ENCODE results near the gene CAMK2G.
"Not testable (repeated sequence)": the region's sequence is repeated elsewhere in the genome, so short reads cannot be mapped to it uniquely, and the experiment has no call there.

CAMK2G gene

DNA sequence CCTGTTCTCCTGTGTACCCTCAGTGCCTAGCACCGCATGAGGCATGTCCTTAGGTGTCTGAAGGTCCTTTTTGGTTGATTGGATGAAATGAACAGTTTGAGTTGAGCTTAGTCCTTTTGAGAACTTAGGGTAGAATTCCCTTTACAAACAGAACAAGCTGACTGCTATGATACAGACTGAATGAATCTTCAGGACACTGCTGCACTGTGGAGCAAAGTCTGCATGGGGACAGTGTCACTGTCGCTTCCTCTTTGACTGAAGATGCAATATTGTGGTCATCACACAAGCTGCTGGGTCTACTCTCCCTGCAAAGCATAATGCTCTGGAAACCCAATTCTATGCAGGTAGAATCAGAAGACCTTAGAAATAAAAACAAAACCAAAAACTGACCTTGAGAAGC, 28.0 kb upstream of the CAMK2G start:
- no peak for DNase-seq (ENCODE audit: low read depth)

DNA sequence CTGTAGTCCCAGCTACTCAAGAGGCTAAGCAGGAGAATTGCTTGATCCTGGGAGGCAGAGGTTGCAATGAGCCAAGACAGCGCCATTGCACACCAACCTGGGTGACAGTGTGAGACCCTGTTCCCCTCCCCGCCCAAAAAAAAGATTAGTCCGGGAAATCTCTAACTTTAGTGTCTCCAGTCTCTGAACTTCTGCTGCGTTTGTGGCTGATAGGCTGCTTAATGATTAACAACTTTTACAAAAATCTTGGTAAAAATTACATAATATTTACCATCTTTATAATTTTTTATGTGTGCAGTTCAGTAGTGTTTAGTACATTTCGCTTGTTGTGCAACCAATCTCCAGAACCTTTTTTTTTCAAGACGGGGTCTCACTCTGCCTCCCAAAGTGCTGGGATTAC, 26.9 kb upstream of the CAMK2G start:
- no peak for DNase-seq (ENCODE audit: low read depth)

DNA sequence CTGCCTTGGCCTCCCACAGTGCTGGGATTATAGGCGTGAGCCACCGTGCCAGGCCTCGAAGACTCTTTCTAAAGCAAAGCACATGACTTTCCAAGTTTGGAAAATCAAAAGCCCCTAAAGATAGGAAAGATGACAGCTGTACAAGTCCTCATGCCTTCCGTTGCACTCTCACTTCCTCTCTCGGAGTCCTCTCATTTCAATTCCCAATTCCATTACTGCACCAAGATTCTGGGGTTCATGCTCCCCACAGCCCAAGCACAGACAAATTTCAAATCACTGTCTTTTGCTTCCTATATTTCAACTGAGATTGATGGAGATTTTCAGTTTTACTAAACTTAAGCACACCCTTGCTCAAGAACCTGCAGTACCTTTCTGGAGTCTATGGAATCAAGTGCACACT, 25.7 kb upstream of the CAMK2G start:
- no peak for DNase-seq (ENCODE audit: low read depth)

DNA sequence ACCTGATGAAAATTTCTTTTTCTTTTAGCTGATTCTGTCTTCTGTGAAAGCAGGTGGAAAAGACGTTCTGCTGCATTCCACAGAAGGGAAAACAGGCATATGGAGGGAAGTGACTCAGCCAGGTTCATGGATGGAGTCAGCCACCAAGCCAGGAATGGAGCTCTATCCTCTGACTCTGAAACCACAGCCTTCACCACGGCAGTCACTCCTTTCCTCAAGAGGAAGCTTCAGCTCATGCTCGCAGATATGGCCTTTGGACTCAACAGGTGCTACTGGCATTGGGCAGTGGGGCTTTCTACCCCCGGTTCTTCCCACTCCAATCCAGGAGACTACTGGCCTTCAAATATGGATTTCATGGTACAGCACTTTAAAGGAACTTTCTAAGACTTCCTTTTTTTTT, 25.1 kb upstream of the CAMK2G start:
- no peak for DNase-seq (ENCODE audit: low read depth)

DNA sequence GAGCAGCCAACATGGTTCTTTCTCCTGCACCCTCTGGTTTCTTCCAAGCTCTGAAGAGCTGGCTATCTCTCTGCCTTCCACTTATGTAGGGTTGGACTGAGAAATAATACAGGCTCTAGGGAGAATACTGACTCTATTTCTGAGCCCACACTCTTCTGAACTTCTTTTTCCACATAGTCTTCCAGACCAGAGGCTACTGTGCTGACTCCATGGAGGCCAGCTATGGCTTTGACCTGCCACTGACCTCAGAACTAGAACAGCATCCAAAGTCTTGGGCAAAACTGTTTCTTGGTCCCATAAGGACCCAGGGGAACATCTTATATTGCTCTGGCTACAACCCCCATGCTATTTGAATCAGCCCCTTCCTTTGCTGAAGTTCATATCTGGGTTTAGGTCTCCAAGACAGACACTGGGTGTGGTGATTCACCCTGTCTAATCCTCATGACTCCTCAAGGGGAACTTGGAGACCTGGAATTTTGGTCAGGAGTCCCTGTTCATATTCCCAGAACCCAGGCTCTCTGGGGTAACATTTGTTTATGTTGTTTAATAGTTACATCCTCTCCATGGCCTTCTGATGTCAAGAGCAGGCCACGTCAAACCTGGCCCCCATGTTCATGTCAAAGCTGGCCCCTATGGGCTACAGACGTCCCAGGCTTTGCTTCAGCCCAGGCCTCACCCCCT, 24.5 kb upstream of the CAMK2G start:
- no peak for DNase-seq (ENCODE audit: low read depth)

DNA sequence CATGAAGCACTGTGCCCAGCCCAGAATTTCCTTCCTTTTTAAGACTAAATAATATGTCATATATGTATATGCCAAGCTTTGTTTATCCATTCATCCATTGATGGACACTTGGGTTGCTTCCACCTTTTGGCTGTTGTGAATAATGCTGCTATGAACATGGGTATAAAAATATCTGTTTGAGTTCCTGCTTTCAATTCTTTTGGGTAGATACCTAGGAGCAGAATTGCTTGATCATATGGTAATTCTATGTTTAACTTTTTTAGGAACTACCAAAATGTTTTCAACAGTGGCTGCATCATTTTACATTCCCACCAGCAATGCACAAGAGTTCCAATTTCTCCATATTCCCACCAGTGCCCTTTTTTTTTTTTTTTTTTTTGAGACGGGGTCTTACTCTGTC, 23.3 kb upstream of the CAMK2G start:
- no peak for DNase-seq (ENCODE audit: low read depth)

DNA sequence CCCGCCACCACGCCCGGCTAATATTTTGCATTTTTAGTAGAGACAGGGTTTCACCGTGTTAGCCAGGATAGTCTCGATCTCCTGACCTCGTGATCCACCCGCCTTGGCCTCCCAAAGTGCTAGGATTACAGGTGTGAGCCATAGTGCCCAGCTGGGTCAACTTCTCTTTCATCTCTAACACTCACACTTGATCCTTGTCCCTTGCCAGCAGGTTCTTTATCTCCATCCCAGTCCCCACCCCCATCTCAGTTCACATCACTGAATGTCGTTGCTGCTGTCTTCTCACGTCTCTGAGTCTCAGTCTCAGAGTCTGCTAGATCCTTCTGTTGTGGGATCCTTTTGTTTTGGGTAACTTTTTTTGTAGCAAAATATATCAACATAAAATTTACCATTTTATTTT, 21.0 kb upstream of the CAMK2G start:
- DNase-seq (ENCODE audit: low read depth), result not testable (repeated sequence)

DNA sequence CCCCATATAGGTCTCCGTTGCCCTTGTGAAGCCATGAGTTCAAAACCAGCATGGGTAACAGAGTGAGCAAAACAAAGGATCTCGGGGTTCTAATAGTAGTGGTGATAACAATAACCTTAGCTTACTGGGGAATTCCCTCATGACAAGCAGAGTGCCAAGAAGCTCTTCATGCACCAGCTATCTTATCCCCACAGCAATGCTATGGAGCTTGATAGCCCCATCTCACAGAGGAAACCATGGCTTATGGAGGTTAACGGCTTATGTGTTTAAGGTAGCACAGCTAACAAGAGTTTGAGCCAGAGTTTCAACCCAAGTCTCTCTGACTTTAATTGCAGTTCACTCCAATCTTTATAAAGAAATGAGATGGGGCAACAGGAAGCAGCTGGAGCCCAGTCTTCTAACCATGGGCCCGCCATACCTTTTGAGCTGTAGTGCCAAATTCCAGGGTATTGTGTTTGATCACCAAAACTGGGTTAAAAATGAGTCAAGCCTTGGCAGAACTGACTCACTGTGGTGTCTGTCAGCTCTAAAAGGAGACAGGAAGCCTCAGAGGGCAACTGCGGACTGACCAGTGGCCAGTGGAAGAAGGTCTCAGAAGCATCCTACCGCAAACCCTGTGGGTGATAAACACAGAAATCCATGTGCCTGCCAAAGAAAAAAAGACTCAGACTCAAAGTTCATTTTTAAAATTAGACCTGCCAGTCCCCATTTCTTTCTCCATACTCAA, 20.1 kb upstream of the CAMK2G start:
- DNase-seq (ENCODE audit: low read depth), result no peak

DNA sequence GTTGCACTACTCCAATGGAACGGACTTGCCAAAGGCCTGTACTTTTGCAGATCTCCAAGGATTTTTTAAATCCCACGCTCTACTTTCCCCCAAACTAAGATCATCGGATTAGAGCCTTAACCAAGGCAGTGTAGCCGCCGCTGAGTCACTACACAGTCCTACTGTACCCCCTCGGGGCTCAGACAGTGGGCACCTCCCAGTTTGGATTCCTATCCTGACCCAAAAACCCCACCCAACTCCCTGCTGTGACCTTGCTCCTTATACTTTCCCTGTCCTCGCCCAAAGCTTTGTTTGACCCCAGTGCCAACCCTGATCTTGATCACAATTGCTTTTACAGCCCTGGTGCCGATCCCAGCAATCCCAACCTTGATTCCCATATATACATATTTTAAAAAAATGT, 19.1 kb upstream of the CAMK2G start:
- DNase-seq (ENCODE audit: low read depth), result no peak

DNA sequence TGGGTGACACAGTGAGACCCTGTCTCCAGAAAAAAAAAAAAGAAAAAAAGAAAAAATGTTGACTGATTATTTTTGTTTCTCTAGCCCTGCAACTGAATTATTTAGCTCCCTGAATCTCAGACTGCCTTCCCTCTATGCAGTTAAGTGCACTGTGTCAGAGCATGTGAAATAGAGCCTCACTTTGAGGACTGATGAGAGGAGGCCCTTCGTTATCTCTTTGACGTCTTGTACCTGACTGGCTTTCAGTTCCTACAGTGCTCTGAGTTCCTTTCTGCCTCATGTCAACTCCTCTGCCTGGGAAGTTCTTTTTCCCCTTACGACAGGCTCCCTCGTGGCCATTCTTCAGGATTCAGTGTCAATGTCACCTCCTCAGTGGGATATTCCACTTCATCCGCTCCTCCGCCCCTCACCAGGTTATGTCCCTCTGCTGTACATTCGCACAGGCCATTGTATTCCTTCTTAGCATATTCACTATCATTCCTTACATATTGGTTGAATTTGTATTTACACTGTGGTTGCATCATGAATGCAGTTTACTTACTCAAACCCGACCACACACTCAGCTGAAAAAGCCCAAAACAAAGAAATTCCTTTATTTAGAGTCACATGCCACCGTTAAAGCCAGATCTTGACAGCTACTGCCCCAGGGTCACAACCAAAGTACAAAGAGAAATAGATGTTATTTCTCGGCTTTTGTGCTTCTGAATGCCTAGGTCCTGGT, 18.1 kb upstream of the CAMK2G start:
- peak; percentile 65 for DNase-seq (ENCODE audit: low read depth)

DNA sequence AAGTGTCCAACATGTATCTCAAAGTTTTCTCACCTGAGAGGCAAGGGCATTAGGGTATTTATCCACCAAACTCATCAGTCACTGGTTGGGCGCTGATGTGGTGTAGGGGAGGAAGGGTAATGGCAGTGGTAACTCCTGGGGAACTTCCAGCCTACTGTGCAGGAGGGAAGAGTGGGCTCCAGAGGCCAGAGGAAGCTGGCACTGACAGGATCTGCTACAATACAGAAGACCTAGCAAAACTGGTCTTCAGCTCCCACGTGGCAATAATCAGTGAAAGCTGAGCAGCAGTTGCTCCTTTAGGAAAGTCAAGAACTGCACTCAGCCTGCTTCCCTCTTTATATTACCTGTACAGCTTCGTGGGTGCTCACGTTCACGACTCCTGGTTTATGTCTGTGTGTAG, 17.2 kb upstream of the CAMK2G start:
- no peak for DNase-seq (ENCODE audit: low read depth)

DNA sequence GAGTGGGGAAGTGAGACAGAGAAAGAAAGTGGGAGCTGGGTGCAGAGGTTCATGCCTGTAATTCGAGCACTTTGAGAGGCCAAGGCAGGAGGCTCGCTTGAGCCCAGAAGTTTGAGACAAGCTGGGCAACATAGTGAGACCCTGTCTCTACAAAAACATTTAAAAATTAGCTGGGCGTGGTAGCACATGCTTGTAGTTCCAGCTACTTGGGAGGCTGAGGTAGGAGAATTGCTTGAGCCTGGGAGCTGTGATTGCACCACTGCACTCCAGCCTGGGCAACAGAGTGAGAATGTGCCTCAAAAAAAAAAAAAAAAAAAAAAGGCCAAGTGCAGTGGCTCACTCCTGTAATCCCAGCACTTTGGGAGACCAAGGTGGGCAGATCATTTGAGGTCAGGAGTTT, 16.5 kb upstream of the CAMK2G start:
- DNase-seq (ENCODE audit: low read depth), result not testable (repeated sequence)

DNA sequence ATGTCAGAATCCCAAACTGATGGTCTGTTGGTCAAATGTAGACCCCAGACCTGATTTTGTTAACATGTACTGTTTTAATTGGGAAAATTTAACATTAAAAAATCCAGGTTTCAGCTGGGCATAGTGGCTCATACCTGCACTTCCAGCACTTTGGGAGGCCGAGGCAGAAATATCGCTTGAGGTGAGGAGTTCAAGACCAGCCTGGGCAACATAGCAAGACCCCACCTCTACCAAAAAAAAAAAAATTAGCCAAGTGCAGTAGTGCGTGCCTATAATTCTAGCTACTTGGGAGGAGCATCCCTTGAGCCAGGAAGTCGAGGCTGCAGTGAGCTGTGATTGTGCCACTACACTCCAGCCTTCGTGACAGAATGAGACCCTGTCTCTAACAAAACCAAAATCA, 15.9 kb upstream of the CAMK2G start:
- no peak for DNase-seq (ENCODE audit: low read depth)

DNA sequence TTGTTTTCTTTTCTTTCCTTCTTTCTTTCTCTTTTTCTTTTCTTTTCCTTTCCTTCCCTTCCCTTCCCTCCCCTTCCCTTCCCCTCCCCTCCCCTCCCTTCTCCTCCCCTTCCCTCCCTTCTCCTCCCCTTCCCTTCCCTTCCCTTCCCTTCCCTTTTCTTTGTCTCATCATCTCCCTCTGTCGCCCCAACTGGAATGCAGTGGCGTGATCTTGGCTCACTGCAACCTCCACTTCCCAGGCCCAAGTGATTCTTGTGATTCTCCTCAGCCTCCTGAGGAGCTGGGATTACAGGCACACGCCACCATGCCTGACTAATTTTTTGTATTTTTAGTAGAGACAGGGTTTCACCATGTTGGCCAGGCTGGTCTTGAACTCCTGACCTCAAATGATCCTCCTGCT, 15.1 kb upstream of the CAMK2G start:
- not testable (repeated sequence) for DNase-seq (ENCODE audit: low read depth)

DNA sequence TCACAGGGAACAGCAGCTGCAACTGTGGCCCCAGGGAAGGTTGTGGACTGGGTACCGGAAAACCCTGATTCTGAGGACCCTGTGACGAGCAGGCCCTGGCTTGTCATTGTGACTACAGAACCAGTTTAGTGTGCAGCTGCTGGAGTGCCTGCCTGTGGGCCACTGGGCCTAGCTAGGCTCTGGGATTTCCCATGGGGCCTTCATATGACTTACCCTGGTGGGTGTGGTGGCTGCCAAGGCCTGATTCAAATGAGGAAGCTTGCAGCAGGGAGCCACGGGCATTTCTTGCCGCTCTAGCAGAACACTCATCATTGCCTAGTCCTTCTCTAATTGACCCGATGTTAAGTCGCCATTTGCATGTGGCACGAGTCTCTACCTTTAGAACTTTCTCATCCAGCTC, 14.7 kb upstream of the CAMK2G start:
- peak; percentile 48 for DNase-seq (ENCODE audit: low read depth)

DNA sequence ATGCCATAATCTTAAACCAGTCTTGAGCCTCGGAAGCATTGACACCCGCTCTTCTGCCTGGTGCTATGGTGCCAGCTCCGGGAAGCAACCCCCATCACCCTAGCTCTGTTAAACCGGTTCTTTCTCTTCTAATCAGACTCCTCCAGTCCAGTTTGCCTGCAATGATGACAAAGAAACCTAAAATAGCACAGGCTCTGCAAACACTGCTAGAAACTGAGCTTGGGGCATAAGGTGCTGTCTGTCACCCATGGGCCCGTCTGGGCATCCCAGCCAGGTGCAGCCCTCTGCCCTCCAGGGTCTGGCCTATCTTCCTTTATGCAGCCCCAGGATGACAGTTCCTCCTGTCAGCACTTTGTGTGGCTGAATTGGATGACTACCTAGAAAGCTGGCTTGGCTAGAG, 14.2 kb upstream of the CAMK2G start:
- DNase-seq (ENCODE audit: low read depth), result no peak

DNA sequence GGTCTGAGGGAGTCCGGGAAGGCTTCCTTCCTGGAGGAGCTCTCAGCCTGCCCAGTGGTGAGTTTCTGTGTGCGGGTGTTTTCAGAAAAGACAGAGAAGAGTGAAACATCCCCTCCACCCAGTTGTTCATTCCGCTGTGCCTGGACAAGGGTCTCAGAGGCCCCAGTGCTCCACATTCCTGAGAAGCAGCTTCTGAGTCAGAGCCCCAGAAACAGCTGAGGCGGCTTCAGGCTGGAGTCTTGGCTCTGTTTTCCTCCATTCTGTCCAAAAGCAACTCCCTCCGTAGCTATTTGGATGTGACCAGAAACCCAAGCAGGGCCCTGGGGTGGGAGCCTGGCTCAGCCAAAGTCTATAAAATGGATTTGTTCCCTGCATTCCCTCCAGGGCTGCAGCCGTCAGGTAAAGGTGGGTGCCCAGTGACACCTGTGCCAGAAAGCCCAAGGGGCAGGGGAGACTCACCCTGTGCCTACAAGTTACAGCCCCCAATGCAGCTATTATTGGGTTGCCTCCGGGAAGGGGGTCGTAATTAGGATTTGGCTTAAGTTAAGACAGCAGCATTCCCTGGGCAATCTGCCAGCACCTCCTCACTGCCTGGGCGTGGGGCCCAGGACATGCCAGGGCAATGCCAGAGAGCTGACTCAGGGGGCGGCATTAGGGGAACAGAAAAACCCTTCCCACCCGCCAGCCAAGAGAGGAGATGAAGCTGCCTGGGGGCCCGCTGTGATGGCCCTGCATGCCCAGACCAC, 13.1 kb upstream of the CAMK2G start:
- DNase-seq (ENCODE audit: low read depth), result peak; percentile 96

DNA sequence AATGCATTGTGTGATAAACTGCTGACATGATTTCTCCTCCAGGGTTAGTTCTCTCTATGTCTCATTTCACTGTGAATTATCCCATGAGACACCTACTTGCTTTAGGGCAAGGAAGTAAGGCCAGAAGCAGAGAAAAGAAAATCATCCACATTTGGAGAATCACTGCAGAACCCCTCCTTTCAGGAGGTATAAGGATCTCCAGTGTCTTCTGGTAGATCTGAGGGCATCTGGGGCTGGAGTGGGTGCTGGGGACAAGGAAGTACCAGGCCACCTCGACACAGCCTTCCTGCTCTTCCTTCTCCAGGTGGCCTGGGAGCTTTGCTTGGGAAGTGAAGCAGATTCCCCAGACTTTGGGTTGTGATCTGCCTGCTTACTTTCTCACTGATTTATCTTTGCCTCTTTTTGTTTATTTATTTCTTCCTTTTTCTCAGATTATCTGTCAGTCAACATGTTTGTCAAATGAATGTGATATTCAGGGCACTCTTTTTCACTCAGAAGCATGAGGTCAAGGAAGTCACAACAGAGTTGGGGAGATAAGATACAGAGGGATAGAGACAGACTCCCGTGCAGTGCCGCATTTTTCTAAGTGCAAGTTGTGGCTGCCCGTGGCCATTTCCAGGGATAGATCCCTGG, 12.4 kb upstream of the CAMK2G start:
- DNase-seq (ENCODE audit: low read depth), result no peak

DNA sequence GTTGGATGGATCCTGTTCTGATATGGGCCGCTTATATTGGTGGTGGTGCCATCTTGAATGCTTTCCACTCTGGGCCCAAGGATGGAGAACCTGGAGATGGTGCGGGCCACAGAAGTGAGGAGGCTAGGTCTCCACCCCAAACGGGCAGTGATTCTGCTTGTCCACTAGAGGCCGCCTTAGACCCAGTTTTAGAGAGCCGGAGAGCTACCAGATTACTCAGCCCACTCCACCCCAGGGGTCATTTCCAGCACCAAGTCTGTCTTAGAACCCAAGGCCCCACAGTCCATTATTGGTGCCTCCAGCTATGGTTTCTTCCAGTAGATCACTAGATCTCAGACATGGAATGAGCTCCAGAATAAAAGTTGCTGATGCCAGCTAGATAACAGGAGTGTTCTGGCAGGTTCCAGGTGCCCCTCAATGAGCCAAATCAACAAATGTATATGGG, 11.8 kb upstream of the CAMK2G start:
- DNase-seq (ENCODE audit: low read depth), result peak; percentile 82

DNA sequence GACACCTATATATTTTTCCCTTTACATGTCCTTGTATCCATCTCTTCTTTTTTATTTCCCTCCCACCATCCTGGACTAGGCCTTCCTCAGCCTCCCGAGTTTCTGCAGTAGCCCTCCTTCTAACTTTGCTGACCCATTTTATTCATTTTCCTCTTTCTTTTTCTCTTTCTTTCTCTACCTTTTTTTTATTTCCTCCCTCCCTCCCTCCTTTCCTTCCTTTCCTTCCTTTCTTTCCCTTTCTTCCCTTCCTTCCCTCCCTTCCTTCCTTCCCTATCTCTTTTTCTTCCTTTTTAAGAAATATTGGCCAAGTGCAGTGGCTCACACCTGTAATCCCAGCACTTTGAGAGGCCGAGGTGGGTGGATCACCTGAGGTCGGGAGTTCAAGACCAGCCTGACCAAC, 9.7 kb upstream of the CAMK2G start:
- no peak for DNase-seq (ENCODE audit: low read depth)

DNA sequence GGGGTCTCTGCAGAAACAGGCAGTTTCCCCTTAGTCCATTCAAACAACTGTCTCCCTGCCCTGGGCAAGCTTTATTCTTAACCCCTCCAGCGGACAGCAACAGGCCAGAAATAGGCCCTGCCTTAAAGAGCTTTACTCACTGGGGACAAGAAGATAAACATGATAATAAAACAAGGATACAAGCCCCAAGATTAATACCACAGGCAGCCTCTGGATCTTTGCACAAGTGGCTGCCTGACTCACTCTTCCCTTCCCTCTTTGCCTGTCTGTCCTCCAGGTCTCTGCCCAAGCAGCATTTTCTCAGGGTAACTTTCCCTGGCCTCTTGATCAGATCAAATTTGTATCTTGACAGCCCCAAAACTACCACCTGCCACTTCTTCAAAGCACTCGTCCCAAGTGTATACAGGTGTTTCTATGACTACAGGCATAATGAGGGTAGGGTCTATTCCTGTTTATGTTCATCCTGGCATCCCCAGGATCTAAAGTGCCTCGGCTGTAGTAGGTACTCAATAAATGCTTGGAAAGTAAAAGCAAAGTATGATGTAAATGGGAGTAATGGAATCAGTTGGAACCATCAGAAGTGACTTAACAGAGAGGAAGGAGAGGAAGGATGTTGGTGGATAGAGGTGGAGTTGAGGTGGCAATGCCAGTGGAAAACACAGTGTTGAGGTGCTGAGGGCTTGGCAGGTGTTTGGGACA, 7.0 kb upstream of the CAMK2G start:
- DNase-seq (ENCODE audit: low read depth), result no peak
